NB4 (cell line): ENCODE results near the gene SLC22A23.

Source experiments
- DNase-seq: peaks from one replicate; pipeline ENCODE4 v3.0.0; 2010; ENCODE audit warnings: low read depth
- H3K4me3 ChIP-seq: one replicate; pipeline ENCODE4 v1.5.1; 2011; ENCODE audit warnings: mild to moderate bottlenecking, low read depth, low read length, moderate library complexity
- CTCF ChIP-seq: IDR thresholded peaks from one replicate; pipeline ENCODE4 v1.5.1; 2012; ENCODE audit warnings: low read depth, low read length
- MAX ChIP-seq: IDR thresholded peaks from 2 replicates; pipeline ENCODE4 v1.6.1; 2011; ENCODE audit warnings: low read depth, low read length
- MYC ChIP-seq: IDR thresholded peaks from 2 replicates; pipeline ENCODE4 v1.6.1; 2011; ENCODE audit warnings: low read depth, low read length
- POLR2A ChIP-seq: IDR thresholded peaks from 2 replicates; pipeline ENCODE4 v1.6.1; 2011; ENCODE audit warnings: mild to moderate bottlenecking; ENCODE audit not compliant: insufficient read length; ENCODE audit errors: extremely low read depth

SLC22A23 gene

GRCh38 chr6:3293271-3294155 is 163.3 kb downstream of the SLC22A23 start:
- no peak overlapping the region for H3K4me3 ChIP-seq
- no peak for DNase-seq
- TF ChIP-seq CTCF (no peak), MAX (no peak), POLR2A (no peak), MYC (no peak)

GRCh38 chr6:3292431-3293197 is 164.2 kb downstream of the SLC22A23 start:
- no peak for DNase-seq
- H3K4me3 ChIP-seq = no peak overlapping the region
- no peak for TF ChIP-seq POLR2A

DNA sequence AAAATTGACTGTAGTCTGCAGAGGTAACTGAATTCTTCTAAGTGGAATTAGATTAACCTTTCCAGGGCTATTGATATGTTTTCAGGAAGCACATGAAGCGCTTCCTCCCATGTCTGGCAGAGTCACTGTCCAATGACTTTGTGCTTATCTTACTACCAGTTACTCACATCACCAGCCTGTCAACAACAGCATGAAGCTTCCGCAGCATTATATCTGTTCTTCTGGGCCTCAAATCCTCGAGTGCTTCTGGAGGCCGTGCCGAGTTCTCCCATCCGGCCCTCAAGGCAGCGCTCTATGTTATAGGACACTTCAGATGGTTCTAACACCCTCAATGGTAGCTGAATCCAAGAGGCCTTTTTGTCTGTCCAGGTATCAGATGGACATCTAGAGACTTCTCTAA is 164.9 kb downstream of the SLC22A23 start:
- H3K4me3 ChIP-seq = no peak overlapping the region
- TF ChIP-seq POLR2A = no peak
- DNase-seq = no peak

DNA sequence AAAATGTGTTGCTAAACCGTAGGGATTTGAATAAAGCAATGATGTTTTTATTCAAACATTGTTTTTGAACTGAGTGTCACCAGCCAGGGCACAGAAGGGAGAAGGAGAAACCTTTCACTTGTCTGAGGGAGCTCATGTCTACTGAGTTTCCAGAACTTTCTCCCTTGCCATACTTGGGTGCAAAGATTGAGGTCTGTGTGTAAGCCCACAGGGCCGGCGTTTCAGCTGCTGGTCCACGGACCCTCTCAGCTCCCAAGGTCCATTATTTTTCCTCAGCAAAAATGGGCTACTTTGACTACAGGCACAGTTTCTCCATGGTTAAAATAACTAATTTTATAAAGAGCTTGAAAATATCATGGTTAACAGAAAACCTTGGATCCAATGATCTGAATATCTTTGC is 165.5 kb downstream of the SLC22A23 start:
- no peak for TF ChIP-seq POLR2A
- TF ChIP-seq MAX = no peak
- TF ChIP-seq CTCF = no peak
- TF ChIP-seq MYC = no peak
- DNase-seq = no peak
- H3K4me3 ChIP-seq = no peak overlapping the region

DNA sequence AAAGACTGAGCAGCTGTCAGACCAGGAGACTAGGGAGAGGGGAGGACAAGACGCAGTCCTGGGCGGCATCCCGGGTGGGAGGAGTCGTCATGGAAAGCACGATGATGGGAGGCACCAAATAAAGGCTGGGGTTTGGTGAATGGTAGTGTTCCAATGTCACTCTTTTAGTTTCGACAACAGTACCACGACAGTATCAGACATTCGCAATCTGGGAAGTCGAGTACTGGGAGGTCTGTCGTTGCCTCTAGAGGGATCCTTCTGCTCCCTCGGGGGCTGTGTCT is 166.0 kb downstream of the SLC22A23 start:
- DNase-seq = no peak
- no peak overlapping the region for H3K4me3 ChIP-seq
- no peak for TF ChIP-seq MYC
- TF ChIP-seq CTCF = no peak
- no peak for TF ChIP-seq POLR2A
- TF ChIP-seq MAX = no peak

DNA sequence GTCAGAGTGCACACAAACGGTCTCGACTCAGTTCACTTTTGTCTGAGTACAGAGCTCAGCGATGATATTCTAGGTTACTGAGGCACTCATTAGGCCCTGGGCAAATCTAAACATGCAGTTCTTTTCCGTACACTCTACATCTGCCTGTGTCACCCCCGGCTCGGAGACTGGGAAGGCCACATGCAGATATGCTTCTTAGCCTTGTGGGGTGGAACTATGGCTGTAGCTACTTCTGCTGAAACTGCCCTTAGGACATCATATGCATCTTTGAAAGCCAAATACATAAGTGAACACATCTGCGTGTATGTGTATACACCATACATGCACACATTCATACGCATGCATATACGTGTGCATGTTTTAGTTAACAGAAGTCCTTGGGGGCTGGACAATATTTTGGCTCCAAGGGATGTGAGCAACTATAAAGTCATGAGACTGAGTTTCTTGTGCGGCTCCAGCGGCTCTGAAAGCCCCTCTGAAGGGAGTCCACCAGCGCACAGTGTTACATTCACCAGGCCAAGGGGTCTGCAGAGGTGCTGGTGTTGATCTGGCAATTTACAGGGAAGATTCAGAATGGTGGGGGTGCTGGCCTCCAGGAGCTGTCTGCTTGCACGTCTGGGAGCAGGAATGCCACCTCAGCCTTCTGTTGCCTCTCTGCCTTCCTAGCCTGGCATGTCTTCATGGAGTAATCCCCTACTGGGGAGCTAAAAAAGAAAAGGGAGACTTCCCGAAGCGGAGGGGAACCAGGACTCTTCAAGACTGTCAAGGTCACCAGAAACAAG is 166.5 kb downstream of the SLC22A23 start:
- no peak for TF ChIP-seq POLR2A
- no peak for TF ChIP-seq CTCF
- TF ChIP-seq MAX = no peak
- no peak for TF ChIP-seq MYC

More for the DNA sequence above, 166.5 kb downstream of the SLC22A23 start:
- no peak for DNase-seq
- H3K4me3 ChIP-seq = no peak overlapping the region
